Activated CD8-positive, alpha-beta memory T cell treated with anti-CD3 and anti-CD28 coated beads for 36 hours (primary cell): ENCODE results near the gene CYP4B1. TPM values are rescaled to one million over a fixed set of nuclear protein-coding genes. Genes with fewer than 3 reads are reported as not detected.
"Not testable (repeated sequence)": the region's sequence is repeated elsewhere in the genome, so short reads cannot be mapped to it uniquely, and the experiment has no call there.

ENCODE experiments used
- CTCF ChIA-PET: fragments of 350-600 bp; sonication (Branson Sonifier 250); formaldehyde crosslinking; loops from one replicate; lab custom pipeline; 2021; ENCODE audit warnings: antibody characterized with exemption; lab: Charles Lee
- POLR2A ChIA-PET: fragments of 350-600 bp; sonication (Branson Sonifier 250); formaldehyde crosslinking; loops from one replicate; lab custom pipeline; 2021; ENCODE audit warnings: antibody characterized with exemption; lab: Charles Lee
- total RNA-seq, 2 experiments: library from RNA; stranded (reverse); gene quantifications; one replicate each; pipeline ENCODE4 v1.2.3, GENCODE V29; 2021

CYP4B1 gene
- total RNA-seq = not detected

- POLR2A ChIA-PET = no interaction called here
- CTCF ChIA-PET = no interaction called here
Measured at GRCh38 chr1:46798810-46799209, at the start of gene CYP4B1. Gene CYP4B1, plus strand, starts transcription at chr1:46799046. Its CDS starts 36 bp downstream, at chr1:46799082.

GRCh38 chr1:46749404-46749803 lies 49.4 kb upstream of the CYP4B1 start:
- ChIA-PET POLR2A (no interaction called here), CTCF (no interaction called here)

- ChIA-PET POLR2A (no interaction called here), CTCF (no interaction called here)
Measured at GRCh38 chr1:46749921-46750404, 48.9 kb upstream of the CYP4B1 start.

- ChIA-PET POLR2A (no interaction called here), CTCF (no interaction called here)
Measured at GRCh38 chr1:46753985-46754384, 44.9 kb upstream of the CYP4B1 start.

GRCh38 chr1:46754707-46755106 lies 44.1 kb upstream of the CYP4B1 start:
- CTCF ChIA-PET, POLR2A ChIA-PET: not testable (repeated sequence)

- ChIA-PET POLR2A (no interaction called here), CTCF (no interaction called here)
Measured at GRCh38 chr1:46755121-46755520, 43.7 kb upstream of the CYP4B1 start.

GRCh38 chr1:46757247-46757955 lies 41.4 kb upstream of the CYP4B1 start:
- ChIA-PET CTCF (interaction anchor here (0.6 kb wide), 1 partner anchor 422 kb away, joined by 3 read pairs; no protein-coding TSS in a partner anchor), POLR2A (no interaction called here)

- ChIA-PET CTCF (no interaction called here), POLR2A (no interaction called here)
Measured at GRCh38 chr1:46757956-46758528, 40.8 kb upstream of the CYP4B1 start.

GRCh38 chr1:46760558-46761166 lies 38.2 kb upstream of the CYP4B1 start:
- POLR2A ChIA-PET = interaction anchor here (0.6 kb wide), 1 partner anchor 430 kb away, joined by 4 read pairs; no protein-coding TSS in a partner anchor
- CTCF ChIA-PET = interaction anchor here (0.8 kb wide), 1 partner anchor 13 kb away, joined by 3 read pairs; no protein-coding TSS in a partner anchor

GRCh38 chr1:46761740-46762139 lies 37.1 kb upstream of the CYP4B1 start:
- CTCF ChIA-PET = no interaction called here
- POLR2A ChIA-PET = no interaction called here

GRCh38 chr1:46764402-46764801 lies 34.4 kb upstream of the CYP4B1 start:
- CTCF ChIA-PET = no interaction called here
- POLR2A ChIA-PET = no interaction called here

GRCh38 chr1:46767649-46768282 lies 31.1 kb upstream of the CYP4B1 start:
- ChIA-PET POLR2A (no interaction called here), CTCF (no interaction called here)

- ChIA-PET POLR2A (no interaction called here), CTCF (no interaction called here)
Measured at GRCh38 chr1:46768445-46768844, 30.4 kb upstream of the CYP4B1 start.

GRCh38 chr1:46769028-46769740 lies 29.7 kb upstream of the CYP4B1 start:
- CTCF ChIA-PET = no interaction called here

GRCh38 chr1:46770541-46770940 lies 28.3 kb upstream of the CYP4B1 start:
- ChIA-PET POLR2A (no interaction called here), CTCF (no interaction called here)

More at GRCh38 chr1:46769028-46769740, 29.7 kb upstream of the CYP4B1 start:
- POLR2A ChIA-PET = no interaction called here

- ChIA-PET POLR2A (no interaction called here), CTCF (no interaction called here)
Measured at GRCh38 chr1:46772571-46772970, 26.3 kb upstream of the CYP4B1 start.

- ChIA-PET POLR2A (no interaction called here), CTCF (no interaction called here)
Measured at GRCh38 chr1:46774297-46774696, 24.5 kb upstream of the CYP4B1 start.

- POLR2A ChIA-PET, CTCF ChIA-PET: not testable (repeated sequence)
Measured at GRCh38 chr1:46778456-46778855, 20.4 kb upstream of the CYP4B1 start.

GRCh38 chr1:46784666-46785065 lies 14.2 kb upstream of the CYP4B1 start:
- CTCF ChIA-PET = no interaction called here
- POLR2A ChIA-PET = no interaction called here
